Erythroblast (primary cell): ENCODE results near the gene CRIP1.

Source experiments
- DNase-seq, 2 experiments: peaks; one replicate each; lab custom pipeline; 2025; lab: John Stamatoyannopoulos, UW
- GATA1 ChIP-seq: IDR thresholded peaks from 2 replicates; pipeline ENCODE4 v1.6.1; 2011; ENCODE audit warnings: low read depth, mild to moderate bottlenecking, control low read depth, low read length, moderate library complexity
- POLR2A ChIP-seq: IDR thresholded peaks from 2 replicates; pipeline ENCODE4 v1.6.1; 2011; ENCODE audit warnings: mild to moderate bottlenecking, low read length

CRIP1 gene

GRCh38 chr14:105470350-105471296 lies 16.1 kb upstream of the CRIP1 start:
- no peak for DNase-seq
- TF ChIP-seq POLR2A (no peak), GATA1 (no peak)

GRCh38 chr14:105471297-105471821 lies 15.3 kb upstream of the CRIP1 start:
- DNase-seq = no peak
- TF ChIP-seq POLR2A (no peak), GATA1 (no peak)

DNA sequence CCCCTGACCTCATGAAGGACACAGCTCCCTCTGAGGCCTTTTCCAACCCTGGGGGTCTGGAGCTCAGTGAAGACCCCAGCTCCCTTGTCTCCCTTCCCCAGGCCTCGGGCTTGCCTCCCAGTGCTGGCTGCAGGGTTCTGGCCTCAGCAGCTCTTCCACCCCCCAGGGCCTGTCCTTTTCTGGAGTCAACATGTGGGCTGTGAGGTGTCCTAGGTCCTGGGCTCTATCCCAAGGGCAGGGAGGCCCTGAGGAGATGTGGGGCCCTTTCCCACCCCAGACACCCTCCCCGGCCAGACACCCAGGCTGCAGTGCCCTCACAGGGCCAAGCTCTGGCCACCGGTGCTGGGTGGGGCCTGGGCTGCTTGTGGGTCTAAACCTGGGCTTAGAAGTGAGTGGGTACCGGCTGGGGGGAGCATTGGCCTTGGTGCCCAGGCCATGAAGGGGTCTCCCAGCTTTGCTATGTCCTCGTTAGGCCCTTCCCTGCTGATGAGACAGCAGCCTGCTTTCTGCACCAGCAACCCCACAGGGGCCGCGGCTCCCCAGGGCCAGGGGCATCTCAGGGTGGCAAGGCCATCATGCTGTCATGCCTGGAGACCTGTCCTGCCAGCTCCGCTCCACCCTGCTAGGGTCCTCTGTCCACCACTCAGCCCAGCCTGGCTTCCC lies 14.7 kb upstream of the CRIP1 start:
- DNase-seq = no peak
- no peak for TF ChIP-seq POLR2A
- TF ChIP-seq GATA1 = no peak

- no peak for DNase-seq
- no peak for TF ChIP-seq GATA1
- no peak for TF ChIP-seq POLR2A
Observed at GRCh38 chr14:105472486-105472991, 14.1 kb upstream of the CRIP1 start.

DNA sequence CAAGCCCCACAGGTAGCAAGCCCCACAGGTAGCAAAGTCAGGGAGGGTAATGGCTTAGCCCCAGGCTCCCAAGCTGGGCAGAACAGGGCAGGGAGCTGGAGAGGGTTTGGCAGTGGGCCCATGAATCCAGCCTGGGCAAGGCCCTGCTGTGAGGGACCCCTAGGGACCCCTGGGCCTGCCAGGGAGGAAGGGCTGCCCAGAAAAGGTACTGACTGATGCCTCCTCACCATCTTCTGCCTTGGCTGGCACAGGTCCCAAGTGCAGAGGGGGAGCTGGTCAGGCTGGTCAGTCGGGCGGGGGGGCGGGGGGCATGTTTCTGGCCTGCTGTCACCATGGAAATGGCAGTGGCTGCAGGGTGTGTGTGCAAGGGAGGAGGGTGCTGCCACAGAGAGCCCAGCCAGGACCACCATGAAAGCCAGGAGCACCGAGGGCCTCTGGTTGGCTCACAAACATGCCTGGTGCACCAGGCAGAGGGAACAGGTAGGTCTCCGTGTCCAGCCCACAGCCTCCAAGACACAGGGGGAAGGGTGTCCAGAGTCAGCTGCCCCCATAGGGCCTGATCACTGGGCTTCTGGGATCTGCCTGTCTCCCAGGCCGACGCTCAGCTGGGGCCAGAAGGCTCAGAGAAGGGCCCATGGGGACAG lies 13.5 kb upstream of the CRIP1 start:
- no peak for DNase-seq
- TF ChIP-seq GATA1 (no peak), POLR2A (no peak)

- TF ChIP-seq GATA1 (no peak), POLR2A (no peak)
- DNase-seq = peak; percentile 63
Observed at GRCh38 chr14:105473677-105474482, 12.8 kb upstream of the CRIP1 start.

GRCh38 chr14:105474483-105475268 lies 12.0 kb upstream of the CRIP1 start, which contains the start of gene CRIP2:
CRIP2 (plus strand) TSS chr14:105474821; CDS start chr14:105474863, 42 bp downstream.
- DNase-seq = peak; percentile 52 to 71
- TF ChIP-seq GATA1 (no peak), POLR2A (no peak)

- no peak for TF ChIP-seq GATA1
- TF ChIP-seq POLR2A = no peak
- no peak for DNase-seq
Observed at GRCh38 chr14:105475269-105476096, 11.2 kb upstream of the CRIP1 start.

DNA sequence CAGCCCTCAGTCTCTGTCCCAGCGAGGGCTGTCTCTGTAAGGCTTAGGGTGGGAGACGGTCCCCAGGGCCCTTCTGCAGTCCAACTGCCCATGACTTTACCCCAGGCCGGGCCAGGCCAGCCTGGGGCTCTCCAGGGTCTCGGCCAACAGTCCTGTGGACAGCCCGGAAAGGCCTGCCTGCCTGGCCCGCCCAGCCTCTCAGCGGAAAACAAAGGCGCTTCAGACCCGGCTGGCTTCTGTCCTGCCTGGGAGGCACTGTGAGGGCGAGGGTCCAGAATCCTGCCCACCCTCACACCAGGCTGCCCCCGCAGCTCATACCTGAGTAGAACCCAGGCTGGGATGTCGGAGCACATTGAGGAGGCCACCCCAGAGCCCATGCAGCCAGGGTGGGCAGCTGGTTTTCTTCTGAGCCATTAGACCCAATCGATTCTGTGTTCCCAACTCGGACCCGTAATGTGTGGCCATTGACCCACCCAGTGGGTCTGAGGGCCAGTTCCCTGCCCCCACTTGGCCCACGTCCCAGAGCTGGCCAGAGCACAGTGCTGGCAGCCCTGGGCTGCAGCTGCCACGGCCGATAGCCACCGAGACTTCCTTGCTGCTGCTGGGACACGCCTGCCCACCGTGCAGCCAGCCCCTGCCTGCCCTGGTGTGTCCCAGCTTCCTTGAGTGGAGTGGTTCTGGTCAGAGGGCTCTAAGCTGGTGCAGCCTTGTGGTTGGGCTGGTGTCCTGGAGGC lies 10.4 kb upstream of the CRIP1 start:
- TF ChIP-seq POLR2A (no peak), GATA1 (no peak)
- DNase-seq = peak in 1 of 2 experiments; percentile 58

DNA sequence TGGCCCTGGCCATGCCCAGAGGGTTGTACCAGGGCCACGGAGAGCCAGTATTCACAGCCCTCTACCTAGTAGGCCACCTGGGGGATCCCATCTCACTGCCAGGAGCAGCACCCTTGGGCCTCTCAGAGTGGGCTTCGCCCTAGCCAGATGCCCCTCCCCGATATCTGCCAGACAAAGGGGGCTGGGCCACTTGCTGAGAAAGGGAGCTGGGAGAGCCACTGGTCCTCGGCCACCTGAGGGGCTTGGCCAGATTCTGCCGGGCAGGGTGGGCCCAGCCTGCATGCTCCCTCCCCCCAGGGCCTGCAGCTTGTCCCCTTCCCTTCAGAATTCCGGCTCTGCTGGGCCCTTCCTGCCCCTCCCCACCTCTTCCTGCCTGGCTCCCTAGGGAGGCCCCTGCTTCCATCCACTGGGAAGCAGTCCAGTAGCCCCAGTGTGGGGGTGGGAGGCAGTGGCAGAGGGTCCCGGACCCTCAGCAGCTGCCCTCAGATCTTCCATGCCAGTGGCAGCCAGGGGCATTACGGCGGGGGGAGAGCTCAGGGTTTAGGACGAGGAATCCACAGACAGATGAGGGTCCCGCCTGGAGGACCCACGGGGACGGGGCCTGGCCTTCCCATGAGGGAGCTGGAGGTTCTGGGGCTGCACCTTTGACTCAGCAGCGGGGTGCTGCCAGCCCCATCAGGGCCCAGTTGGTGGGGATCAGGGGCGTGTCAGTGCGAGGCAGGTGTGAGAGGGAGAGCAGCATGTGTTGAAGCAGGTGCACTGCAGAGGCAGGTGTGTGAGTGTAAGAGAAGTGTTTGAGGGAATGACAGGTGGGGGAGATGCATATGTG lies 9.6 kb upstream of the CRIP1 start:
- no peak for TF ChIP-seq GATA1
- TF ChIP-seq POLR2A = no peak
- no peak for DNase-seq
